Retinal pigment epithelial cell (primary cell): ENCODE measurements around the gene PLCD3.
A peak's percentile ranks its signal among the peaks of the same experiment; 100 is the strongest.

Experiments
- DNase-seq: peaks from one replicate; pipeline ENCODE4 v3.0.0-alpha.2; 2010; ENCODE audit warnings: low read depth
- H3K4me3 ChIP-seq: 2 replicates; pipeline ENCODE4 v1.5.1; 2011; ENCODE audit warnings: mild to moderate bottlenecking, low read length, control low read depth, moderate library complexity
- TF ChIP-seq, protein P1 (sequence below): conservative IDR thresholded peaks from 2 replicates; pipeline ENCODE4 v1.5.1; 2011; ENCODE audit warnings: low read depth, low read length, control low read depth, inconsistent platforms

Gene PLCD3

GRCh38 chr17:45115015-45115625 lies 17.2 kb downstream of the PLCD3 start:
- TF ChIP-seq, protein P1, sequence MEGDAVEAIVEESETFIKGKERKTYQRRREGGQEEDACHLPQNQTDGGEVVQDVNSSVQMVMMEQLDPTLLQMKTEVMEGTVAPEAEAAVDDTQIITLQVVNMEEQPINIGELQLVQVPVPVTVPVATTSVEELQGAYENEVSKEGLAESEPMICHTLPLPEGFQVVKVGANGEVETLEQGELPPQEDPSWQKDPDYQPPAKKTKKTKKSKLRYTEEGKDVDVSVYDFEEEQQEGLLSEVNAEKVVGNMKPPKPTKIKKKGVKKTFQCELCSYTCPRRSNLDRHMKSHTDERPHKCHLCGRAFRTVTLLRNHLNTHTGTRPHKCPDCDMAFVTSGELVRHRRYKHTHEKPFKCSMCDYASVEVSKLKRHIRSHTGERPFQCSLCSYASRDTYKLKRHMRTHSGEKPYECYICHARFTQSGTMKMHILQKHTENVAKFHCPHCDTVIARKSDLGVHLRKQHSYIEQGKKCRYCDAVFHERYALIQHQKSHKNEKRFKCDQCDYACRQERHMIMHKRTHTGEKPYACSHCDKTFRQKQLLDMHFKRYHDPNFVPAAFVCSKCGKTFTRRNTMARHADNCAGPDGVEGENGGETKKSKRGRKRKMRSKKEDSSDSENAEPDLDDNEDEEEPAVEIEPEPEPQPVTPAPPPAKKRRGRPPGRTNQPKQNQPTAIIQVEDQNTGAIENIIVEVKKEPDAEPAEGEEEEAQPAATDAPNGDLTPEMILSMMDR = no peak
- no peak overlapping the region for H3K4me3 ChIP-seq
- DNase-seq = no peak

- no peak overlapping the region for H3K4me3 ChIP-seq
- DNase-seq = no peak
- TF ChIP-seq, protein P1 = no peak
Measured at GRCh38 chr17:45114117-45114932, 18.0 kb downstream of the PLCD3 start.

DNA sequence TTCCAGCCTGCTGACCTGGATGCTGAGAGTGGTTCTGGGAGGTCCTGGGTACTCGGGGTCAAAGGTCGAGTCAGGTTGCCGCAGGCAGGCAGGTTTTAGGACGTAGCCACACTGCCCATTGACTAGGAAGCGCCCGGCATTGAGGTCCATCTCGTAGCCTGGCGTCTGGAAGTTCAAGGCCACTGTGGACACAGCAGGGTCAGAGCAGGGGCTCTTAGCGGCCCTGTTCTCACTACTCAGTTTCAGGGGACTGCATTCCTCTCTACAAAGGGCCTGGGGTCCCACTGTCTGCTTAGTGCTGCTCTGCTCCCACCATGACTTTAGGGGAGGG lies 18.9 kb downstream of the PLCD3 start:
- no peak overlapping the region for H3K4me3 ChIP-seq
- TF ChIP-seq, protein P1 = no peak
- no peak for DNase-seq

DNA sequence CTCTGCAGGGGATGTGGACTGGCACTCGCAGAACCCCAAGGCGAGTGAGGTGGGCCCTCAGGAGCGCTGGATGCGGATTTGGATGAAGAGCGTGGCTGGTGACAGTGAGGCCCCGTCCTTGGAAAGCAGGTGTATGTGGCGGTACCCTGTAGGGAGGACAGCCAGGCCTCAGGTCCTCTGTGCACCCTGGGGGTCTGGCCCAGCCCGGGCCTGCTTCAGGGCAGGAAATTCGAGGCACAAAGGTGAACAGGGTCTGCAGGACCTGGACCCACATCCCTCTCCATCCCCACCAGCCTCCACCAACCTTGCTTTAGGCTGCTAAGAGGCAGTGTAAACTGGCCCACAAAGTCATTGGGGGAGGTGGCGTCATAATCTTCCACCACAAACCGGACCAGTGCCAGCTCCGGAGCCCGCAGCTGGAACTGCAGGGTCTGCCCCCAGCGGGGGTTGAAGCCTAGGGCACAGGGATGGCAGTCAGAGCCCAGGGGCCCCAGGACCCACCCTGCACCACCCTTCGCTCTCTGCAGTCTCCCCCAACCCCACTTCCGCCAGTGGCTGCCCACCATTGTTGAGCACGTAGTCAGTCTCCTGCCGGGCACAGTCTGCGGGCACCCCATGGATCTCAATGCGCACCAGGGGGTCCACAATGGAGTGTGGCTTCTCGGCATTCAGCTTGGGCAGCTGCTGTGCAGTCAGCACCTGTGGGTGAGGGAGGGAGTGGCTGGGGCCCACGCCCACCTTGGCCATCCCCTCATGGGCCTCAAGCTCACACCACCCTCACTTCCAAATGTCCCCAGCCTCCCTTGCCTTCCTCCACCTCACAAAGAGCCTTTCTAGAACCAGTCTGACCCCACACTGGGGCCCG lies 19.5 kb downstream of the PLCD3 start:
- TF ChIP-seq, protein P1 = no peak
- no peak overlapping the region for H3K4me3 ChIP-seq
- no peak for DNase-seq

DNA sequence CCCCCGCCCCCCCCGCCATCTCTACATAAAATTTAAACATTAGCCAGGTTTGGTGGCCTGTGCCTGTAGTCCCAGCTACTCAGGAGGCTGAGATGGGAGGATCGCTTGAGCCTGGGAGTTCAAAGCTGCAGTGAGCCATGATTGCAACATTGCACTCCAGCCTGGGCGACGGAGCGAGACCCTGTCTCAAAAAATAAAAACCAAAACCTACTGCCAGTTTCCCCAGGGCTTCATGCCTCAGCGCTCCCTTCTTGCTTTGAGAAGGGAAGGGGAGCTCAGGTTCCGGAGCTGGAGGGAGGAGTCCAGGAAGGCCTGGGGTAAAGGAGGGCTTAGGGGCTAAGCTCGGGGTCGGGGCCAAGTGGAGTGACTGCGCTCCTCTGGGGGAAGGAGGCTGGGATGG lies 20.5 kb downstream of the PLCD3 start:
- H3K4me3 ChIP-seq = no peak overlapping the region
- no peak for DNase-seq
- TF ChIP-seq, protein P1 = no peak

- DNase-seq = peak; percentile 89
- no peak overlapping the region for H3K4me3 ChIP-seq
- TF ChIP-seq, protein P1 = peak; percentile 49
Measured at GRCh38 chr17:45110676-45111611, 21.4 kb downstream of the PLCD3 start.
